ENCODE measurements around the gene KATNB1.

KATNB1 gene

GRCh38 chr16:57735755-57736418 lies at the start of gene KATNB1:
Gene KATNB1, plus strand, starts transcription at chr16:57735770. Its CDS starts 1,474 bp downstream, at chr16:57737244.
- no peak for DNase-seq (ENCODE audit: low spot score)

GRCh38 chr16:57686577-57686976 lies 49.0 kb upstream of the KATNB1 start:
- no peak for DNase-seq (ENCODE audit: low spot score)

- no peak for DNase-seq (ENCODE audit: low spot score)
Measured at GRCh38 chr16:57687363-57687929, 48.1 kb upstream of the KATNB1 start.

GRCh38 chr16:57688487-57688986 lies 47.0 kb upstream of the KATNB1 start:
- DNase-seq (ENCODE audit: low spot score) = no peak

- DNase-seq (ENCODE audit: low spot score) = no peak
Measured at GRCh38 chr16:57688987-57689761, 46.4 kb upstream of the KATNB1 start.

GRCh38 chr16:57689762-57690558 lies 45.6 kb upstream of the KATNB1 start:
- no peak for DNase-seq (ENCODE audit: low spot score)

GRCh38 chr16:57690782-57691471 lies 44.6 kb upstream of the KATNB1 start:
- no peak for DNase-seq (ENCODE audit: low spot score)

- no peak for DNase-seq (ENCODE audit: low spot score)
Measured at GRCh38 chr16:57692636-57693035, 42.9 kb upstream of the KATNB1 start.

- DNase-seq (ENCODE audit: low spot score) = no peak
Measured at GRCh38 chr16:57693550-57693949, 42.0 kb upstream of the KATNB1 start.

- DNase-seq (ENCODE audit: low spot score) = no peak
Measured at GRCh38 chr16:57694231-57694724, 41.3 kb upstream of the KATNB1 start.

- peak; percentile 52 for DNase-seq (ENCODE audit: low spot score)
Measured at GRCh38 chr16:57694725-57695679, 40.6 kb upstream of the KATNB1 start, which contains the start of gene DRC7. Gene DRC7, plus strand, starts transcription at chr16:57694806. Its CDS starts 3,144 bp downstream, at chr16:57697950.

GRCh38 chr16:57695680-57696069 lies 39.9 kb upstream of the KATNB1 start:
- DNase-seq (ENCODE audit: low spot score) = no peak

GRCh38 chr16:57696240-57696639 lies 39.3 kb upstream of the KATNB1 start:
- no peak for DNase-seq (ENCODE audit: low spot score)

- DNase-seq (ENCODE audit: low spot score) = no peak
Measured at GRCh38 chr16:57697896-57698537, 37.6 kb upstream of the KATNB1 start.

- DNase-seq (ENCODE audit: low spot score) = no peak
Measured at GRCh38 chr16:57698812-57699405, 36.7 kb upstream of the KATNB1 start.

GRCh38 chr16:57699481-57699880 lies 36.1 kb upstream of the KATNB1 start:
- no peak for DNase-seq (ENCODE audit: low spot score)

- no peak for DNase-seq (ENCODE audit: low spot score)
Measured at GRCh38 chr16:57699899-57700298, 35.7 kb upstream of the KATNB1 start.

GRCh38 chr16:57700781-57701551 lies 34.6 kb upstream of the KATNB1 start:
- no peak for DNase-seq (ENCODE audit: low spot score)

Data from AG20443 (cell line).